ENCODE measurements around the gene AKAP3.
A peak's percentile ranks its signal among the peaks of the same experiment; 100 is the strongest.

Gene AKAP3

DNA sequence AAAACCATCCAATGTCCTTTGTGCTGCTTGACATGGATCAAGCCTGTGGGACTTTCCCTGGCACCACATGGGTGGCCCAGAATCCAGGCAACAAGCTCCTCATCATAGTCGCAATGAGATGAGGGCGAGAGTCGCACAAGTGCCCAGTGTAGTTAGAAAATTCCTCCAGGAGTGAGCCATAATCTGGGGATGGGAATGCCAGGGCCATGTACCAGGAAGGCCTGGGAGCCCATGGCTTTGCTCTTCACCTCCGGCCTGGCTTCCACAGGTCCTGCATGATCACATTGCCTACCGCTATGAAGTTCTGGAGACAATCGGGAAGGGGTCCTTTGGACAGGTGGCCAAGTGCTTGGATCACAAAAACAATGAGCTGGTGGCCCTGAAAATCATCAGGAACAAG, 53.0 kb downstream of the AKAP3 start:
- no peak for DNase-seq (ENCODE audit: low spot score)

DNA sequence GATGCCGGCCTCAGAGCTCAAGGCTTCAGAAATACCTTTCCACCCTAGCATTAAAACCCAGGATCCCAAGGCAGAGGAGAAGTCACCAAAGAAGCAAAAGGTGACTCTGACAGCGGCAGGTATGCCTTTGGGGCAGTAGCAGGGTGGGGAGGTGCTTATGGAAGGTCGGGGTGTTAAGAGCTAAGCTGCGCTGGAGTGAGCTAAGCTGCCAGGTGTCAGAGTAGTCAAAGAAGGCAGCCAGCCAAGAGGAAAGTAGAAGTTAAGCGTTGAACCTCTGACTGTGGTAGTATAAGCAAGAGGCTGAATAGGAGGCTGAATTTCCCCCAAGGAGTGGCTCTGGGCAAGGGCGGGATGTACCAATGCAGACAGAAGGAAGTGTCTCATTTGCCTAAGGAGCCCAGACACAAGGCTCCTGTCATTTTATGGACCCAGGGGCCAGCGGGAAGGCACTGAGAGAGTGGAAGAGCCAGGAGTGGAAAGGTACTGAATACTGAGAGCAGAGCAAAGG, 57.6 kb downstream of the AKAP3 start:
- DNase-seq (ENCODE audit: low spot score), result peak; percentile 30

DNA sequence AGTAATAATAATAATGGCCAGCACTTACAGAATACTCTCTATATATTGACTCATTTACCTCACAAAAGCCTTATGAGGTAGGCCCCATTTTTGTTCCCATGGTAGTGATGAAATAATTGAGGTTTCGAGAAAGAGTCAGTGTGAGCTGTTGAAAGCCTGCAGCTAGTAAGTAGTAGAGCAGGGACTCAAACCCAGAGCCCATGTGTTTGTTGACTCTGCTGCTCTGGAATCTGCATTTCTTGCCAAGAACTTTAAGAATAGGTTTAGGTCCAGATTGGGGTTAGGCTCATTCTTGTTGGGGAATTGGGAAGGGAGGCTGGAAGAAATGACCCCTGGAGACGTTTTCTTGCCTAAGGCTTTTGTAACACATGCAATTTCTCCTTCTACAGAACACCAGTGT, 58.9 kb downstream of the AKAP3 start:
- peak; percentile 9 for DNase-seq (ENCODE audit: low spot score)

DNA sequence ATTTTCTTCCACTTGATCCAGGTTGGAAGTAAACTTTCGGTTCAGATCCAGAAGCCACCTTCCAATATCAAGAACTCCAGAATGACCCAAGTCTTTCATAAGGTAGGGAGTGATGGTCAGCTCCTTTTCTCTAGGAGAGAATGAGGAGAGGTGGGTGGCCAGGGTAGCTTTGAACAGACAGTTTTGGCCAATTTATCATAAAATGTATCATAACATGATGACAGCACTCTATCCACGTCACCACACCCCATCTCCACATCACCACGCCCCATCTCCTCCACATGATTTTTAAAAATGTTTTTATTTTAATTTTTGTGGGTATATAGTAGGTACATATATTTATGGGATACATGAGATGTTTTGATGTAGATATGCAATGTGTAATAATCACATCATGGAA, 59.9 kb downstream of the AKAP3 start:
- DNase-seq (ENCODE audit: low spot score), result peak; percentile 7

DNA sequence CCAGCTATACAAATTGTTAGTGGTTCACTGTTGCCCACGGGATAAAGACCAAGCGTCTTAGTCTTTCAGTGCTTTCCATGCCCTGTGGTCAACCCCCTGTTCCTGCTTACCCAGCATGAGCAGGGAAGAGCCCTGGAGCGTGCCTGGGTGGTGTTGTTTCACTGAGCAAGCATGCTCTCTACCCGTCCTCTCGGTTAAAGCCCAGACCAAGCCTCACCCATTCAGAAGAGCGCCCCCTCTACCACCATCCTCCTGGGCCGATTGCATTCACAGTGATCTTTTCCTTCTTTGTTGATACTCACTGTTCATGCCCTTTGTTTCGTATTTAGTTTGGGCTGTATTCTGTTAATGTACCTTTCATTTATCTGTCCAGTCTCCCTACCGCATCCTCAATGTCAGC, 61.7 kb downstream of the AKAP3 start:
- DNase-seq (ENCODE audit: low spot score), result peak; percentile 53

DNA sequence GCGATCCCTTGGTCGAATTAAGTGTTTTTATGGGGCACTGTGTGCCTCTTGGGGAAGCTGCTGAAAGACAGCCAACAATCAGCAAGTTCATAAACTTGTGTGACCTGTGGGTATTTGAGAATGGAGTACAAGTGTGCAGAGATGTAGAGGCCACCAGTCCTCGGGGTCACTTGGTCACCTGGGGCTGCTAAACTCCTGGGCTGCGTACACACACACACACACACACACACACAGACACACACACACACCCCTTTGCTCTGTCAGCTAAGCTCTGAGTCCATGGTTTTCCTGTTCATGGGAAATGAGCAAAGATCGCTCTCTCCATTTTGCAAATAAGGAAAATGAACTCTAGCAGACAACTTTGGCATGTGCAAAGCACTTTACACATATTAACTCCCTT, 62.4 kb downstream of the AKAP3 start:
- no peak for DNase-seq (ENCODE audit: low spot score)

DNA sequence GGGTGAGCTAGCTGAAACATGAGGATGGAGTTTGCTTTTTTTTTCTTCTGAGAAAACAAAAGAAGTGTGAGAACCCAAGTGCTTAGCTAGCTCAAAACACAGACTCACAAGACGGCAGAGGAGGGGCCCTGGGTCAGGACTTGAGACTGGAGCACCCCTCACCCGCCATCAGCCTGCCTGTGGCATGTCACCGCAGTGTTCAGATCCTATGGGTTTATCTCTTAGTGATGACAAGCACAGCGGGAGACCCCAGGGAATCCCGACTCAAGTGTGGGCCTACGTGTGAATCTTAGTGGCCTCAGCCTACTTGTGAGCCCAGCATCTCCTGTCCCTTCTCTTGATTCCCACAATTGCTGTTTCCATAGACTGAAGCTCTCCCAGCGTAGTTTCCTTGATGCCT, 64.0 kb downstream of the AKAP3 start:
- DNase-seq (ENCODE audit: low spot score), result no peak

DNA sequence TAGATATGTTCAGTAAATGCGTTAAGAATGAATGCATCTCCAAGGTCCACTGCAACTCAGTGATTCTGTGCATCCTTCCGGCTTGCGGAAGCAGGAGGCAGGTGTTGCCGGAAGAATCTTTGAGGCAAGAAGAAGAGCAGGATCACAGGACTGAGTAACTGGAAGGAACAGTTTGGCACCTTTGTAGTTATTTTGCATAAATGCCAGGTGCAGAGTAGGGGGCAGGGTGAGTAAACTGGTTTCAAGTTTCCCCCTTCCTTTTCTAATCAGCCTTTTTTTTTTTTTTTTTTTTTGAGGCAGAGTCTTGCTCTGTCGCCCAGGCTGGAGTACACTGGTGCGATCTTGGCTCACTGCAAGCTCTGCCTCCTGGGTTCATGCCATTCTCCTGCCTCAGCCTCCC, 64.6 kb downstream of the AKAP3 start:
- DNase-seq (ENCODE audit: low spot score), result peak; percentile 12

DNA sequence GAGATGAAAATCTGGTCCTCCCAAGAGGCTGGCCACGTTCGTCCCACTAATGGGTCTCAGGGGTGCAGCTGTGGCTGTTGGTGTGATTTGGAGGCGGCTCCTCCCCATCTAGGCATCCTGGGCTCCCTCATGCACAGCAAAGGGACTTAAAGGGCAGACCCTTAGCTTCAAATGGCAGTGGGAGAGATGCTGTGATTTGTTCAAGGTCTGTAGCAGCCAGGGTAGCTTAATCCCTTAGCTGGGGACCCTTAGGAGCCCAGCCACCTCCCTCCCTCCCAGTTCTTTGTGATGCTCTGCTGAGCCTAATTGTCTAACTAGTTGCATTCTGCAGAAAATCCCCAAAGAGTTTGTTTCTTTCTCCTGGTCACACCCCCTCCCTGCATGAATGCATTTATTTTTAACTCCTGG, 68.6 kb downstream of the AKAP3 start:
- DNase-seq (ENCODE audit: low spot score), result peak; percentile 62

DNA sequence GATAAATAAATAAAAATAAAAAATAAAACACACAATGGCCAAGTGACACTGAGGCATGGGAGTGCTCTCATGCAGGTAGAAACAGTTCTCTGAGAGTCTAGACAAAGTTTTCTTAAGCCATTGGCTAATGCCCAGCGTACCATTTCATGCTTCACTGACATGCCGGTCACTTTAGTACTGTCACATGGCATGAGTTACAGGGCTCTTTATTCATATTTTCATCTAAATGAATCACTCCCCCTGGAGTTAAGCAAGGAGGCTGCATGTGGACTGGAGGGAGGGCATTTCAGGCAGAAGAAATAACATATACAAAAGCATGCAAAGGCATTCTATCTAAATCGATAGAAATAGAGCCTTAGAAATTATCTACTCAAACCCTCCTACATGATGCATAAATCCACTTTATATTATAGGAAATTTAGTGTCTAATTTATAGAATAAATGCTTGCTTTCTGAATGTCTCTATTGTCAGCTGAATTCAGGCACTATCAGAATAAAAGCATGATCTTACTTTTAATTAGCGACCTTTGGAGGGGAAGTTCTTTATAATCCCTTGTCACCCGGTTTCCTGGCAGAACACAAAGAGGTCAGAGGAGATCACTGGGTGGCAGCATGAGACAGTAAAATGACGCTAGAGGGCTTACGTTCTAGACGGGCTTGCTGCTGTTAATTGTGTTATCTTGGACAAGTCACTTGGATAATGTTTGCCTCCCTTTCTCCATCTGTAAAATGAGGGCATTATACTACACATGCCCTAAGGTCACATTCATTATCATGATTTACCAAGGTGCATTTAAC, 69.3 kb downstream of the AKAP3 start:
- peak; percentile 47 for DNase-seq (ENCODE audit: low spot score)

DNA sequence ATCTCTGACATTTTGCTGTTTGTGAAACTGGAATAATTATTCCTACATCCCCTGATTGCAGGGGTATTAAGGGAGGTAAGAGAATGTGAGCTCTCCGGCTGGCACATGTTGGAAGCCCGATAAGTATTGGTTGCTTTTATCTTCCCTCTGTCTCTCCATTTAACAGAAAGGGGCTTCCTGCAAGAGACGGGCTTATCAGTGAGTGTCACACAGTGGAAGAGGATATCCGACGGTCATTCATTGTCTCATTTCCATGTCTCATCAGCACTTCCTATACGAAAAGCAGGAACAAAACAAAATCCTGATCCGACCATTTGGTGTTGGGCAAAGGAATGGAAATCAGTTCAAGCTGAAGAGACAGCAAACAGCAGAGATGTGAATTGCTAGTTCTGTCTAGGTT, 76.2 kb downstream of the AKAP3 start:
- DNase-seq (ENCODE audit: low spot score), result peak; percentile 16

DNA sequence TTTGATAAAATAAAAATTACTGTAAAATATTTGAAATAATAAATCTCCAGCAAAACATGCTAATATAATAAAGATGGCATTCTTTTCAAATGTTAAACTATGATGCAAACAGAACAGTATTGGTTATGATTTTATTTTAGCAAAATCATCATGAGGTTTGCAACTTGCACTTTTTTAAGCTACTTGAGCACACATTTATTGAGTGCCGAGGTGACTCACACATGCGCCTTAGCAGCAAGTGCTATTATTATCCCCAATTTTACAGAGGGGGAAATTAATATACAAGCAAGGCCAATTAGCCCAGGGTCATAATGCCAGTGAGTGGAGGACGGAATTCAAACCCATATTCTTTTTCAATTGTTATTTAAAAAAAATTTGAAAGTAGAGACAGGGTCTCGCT, 79.6 kb downstream of the AKAP3 start:
- DNase-seq (ENCODE audit: low spot score), result no peak

DNA sequence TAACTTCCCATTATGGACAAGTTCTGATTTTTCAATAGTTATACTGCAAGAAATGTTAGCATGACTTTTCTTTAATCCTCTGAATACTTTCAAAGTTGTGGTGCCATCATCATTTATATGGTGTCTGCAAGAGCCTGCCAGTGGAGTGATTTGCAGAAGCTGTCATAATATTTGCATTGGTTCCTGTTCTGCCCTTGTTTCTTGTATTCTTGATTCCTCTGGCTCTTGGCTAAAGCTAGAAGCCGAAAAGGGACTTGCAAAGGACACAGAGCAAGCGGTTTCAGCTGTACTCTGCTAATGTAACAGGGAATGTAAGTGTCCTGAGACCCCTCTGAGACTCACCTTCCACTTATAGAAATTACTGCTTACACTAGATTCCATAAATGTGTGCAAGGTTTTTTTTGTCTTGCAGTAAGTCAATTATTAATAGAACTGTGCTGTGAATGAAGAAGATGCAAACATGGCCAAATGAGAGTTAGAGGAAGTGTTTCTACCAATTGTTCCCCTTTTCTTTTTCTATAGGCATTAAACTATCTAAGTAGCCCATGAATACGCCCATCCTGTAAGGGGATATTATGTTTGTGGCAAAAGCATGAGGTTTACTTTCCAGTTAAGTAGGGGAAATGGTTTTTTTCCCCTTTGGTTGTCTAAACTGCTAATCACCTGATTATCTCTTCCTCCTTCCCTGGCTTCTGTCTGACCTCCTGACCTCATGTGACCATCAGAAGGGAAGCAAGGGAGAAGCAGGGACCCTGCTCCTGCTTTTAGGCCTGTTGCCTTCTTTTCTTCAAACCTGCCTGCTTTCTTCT, 81.6 kb downstream of the AKAP3 start:
- no peak for DNase-seq (ENCODE audit: low spot score)

DNA sequence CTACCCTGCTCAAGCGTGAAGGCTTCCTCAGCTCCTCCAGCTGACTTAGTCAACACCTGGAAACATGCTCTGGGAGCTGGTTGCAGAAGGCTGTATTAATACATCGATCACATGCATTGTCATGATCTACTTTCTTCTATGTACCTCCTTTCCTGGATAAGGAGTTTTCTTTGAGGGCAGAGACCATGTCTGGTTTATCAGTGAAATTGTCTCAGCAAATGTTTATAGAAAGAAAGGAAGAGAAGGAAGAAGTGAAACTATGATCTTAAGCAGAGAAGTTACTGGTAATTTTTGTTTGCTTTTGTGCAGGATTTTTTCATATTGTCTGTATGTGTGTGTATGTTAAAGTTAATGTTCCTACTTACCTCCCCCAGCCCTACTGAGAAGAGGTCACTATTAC, 82.4 kb downstream of the AKAP3 start:
- DNase-seq (ENCODE audit: low spot score), result no peak
